Embryonic facial prominence (tissue), 1 donor: Measurements from ENCODE around the gene PLPP1.

ENCODE experiments used
- DNase-seq: peaks from one replicate; pipeline ENCODE4 v3.0.0-alpha.2; 2016; ENCODE audit errors: extremely low spot score

The PLPP1 gene

DNA sequence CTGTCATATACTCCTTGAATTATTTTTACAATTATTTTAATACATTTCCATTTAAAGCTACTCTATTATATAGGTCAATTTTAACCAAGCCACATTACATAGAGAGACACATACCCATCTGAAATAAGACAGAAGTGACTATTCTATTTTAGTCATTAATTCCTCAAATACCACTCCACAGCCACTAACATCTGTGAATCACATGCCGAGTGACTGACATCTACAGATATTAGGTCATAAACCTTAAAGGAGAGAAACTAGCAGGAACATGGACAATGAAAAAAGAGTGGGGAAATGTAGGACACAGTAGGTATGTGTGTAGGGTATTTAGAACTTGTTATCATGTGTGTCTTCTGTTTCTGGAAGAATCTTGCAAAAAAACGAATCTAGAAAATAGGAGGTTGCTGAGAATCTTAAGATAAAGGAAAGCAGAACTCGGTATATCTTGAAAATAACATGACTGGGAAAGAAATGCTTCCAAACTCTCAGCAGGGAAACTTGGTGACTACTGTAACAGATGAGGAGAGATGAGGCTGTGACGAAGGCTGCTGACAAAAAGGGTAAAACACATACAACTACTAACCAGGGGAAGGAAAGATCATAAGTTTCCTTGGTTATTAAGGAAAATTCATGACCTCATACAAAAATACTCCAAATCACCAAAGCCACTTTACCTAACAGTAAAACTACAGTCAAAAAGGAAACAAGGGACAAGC is 84.6 kb downstream of the PLPP1 start:
- DNase-seq = no peak

DNA sequence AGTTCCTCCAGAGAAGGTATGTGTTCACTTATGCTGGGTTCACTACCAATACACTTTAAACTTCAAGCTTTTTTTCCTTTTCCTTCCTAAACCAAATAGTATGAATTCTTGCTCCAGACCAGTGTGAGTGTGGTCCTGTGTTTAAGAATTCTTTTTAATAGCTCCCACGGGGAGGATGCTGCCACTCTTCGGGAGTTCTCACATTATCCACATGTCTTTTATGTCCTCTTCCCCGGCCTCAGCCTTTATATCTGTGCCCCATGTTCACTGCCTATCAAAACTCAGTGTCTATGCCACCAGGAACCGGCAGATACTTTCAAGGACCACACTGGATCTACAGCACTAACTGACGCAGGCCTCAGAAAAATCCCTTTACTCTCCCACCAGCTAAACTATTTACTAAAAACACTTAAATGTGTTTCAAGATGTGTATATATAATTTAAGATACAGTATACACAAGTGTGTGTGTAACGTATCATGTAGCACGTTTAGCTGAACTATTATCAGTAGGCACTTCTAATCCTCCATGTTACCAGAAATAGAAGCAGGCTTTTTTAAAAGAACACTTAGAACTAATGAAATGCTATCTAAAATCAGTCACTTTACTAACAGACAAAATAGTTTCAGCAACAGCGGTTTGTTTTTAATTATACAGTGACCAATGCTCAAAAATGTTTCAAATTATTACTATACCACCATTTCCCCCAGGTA is 88.0 kb downstream of the PLPP1 start:
- no peak for DNase-seq

DNA sequence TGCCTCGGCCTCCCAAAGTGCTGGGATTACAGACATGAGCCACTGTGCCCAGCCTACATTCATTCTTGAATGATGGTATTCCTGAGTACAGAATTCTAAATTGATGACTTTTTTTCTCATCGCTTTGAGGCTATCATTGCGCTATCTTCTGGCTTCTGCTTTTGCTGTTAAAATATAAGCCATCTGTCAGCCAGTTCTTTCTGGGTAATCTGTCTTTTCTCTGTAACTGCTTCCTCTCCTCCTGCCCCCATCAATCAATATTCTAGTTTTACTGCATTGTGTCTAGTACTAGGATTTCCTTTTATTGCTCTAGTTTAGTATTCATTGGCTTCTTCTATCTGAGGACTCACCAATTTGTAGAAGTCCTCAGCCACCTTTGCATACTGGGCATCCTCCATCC is 89.0 kb downstream of the PLPP1 start:
- DNase-seq = no peak

DNA sequence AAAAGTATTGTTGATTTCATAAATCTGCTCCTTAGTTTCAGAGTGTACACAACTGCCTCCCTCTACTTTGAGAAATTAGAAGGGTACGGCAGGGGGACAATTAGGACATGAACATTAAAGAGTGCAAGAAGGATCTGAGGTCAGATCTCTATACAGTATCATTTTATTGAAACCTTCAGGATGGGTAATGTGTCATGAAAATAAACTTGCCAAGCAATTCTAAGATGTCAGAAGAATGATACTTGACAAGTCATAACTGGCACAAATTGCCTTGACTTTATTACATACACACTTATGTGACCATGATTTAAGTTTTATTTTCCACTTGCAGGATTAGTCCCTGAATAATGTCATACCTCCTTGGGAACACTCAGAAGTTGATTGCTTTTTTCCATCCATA is 92.8 kb downstream of the PLPP1 start:
- DNase-seq = no peak

DNA sequence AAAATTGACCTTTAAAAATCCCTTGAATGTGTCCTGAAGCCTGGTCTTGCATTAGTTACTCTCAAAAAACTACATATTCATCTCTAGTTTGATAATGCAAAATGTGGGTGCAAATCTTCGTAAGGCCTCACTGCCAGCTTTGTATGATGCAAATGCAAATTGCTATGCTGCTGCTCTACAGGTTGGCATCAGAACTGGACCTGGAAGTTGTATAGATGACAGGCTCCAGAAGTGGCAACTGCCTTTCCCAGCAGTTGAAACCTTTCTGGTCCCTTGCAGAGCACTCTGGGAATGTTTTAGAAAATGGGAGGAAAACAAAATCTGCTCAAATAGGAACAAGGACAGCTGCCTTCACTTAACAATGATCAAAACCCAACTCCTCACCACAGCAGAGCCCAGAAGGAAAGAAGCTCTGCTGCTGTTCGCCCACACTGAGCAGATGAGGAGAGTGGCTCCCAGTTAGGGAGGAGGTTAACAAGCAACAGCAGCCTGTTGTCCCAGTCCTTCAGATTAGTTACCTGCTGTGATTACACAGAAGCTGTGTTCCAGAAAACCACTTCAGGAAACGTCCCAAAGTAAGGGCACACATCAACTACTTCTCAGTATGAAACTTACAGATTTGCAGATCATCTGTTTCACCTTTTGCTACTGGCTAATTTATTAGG is 93.5 kb downstream of the PLPP1 start:
- no peak for DNase-seq

DNA sequence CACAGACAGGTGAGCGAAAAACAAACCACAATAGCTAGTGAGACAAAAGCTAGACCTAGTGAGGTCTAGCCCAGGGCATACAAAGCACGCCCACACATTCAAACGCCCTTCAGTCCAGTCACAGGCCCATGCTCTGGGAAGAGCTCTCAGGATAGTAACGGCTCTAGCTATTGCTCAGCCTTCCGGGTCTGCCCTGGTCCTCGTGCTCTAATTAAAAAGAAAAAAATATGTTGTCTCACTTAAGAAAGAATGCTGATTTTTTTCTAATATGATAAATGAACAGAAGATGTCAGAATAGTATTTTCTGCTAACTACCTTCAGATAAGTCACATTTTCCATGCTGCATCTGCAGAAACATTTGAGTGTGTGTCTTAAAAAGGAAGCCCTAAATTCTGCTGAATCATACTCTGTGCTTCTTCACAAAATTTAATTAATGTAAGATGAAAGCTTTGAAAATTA is 94.5 kb downstream of the PLPP1 start:
- DNase-seq = no peak

DNA sequence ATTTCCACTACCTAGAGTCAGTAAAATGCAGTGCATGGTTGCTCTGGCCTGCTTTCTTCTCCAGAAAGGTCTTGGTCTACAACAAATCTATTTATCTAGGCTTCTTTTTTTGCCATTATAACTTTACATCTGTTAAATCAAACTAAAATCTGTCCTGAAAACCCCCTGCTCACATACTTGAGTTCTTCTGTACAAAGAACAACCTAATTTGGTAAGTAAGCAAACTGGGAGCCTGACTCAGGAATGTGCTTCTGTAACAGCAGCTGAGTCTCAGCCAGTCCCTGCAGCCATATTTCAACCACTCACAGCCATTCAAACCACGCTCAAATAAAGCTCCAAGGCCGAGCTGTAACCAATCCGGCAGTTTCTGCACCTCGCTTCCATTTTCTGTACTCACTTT is 95.8 kb downstream of the PLPP1 start:
- no peak for DNase-seq

DNA sequence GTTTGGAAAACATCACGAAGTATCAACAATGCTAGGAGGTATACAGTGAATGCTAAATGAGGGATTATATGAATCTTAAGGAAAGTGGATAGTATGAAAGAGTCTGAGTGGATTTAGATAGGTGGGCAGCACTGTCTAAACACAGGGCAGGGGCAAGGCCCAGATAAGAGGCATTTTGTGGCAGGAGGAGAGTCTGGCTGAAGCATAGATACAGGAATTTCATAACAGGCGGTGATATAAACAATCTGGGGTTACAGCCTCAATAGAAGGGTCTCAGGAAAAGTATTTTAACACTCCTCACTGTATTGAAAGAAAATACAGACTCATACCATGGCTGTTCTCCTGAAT is 96.9 kb downstream of the PLPP1 start:
- DNase-seq = no peak

DNA sequence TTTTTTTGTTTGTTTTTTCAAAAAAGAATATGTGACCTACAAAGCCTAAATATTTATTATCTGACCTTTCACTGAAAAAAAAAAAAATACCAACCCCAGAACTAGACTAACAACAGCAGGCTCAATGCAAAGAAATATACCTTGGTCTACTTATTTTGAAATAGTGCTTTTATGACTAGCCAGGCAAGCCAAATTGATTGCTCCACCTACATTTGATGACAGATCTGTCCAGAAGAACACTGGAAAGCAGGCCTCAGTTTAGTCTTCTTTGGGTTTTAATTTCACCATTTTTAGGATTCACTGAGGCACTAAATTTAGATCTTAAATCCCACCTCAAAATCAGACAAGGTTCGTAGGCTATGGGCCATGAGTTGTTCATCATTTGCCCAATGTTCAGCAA is 97.3 kb downstream of the PLPP1 start:
- no peak for DNase-seq

DNA sequence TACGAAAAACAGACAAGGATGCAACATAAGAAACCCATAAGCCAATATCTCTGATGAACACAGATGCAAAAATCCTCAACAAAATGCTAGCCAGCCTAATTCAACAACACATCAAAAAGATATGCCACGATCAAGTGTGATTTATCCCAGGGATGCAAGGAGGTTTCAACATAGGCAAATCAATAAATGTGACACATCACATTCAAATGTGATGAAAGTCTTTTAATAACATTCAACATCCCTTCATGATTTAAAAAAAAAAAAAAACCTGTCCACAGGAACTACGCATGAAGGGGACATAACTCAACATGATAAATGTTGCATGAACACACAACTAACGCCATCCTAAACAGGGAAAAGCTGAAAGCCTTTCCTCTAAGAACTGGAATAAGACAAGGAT is 102.2 kb downstream of the PLPP1 start:
- DNase-seq = no peak

DNA sequence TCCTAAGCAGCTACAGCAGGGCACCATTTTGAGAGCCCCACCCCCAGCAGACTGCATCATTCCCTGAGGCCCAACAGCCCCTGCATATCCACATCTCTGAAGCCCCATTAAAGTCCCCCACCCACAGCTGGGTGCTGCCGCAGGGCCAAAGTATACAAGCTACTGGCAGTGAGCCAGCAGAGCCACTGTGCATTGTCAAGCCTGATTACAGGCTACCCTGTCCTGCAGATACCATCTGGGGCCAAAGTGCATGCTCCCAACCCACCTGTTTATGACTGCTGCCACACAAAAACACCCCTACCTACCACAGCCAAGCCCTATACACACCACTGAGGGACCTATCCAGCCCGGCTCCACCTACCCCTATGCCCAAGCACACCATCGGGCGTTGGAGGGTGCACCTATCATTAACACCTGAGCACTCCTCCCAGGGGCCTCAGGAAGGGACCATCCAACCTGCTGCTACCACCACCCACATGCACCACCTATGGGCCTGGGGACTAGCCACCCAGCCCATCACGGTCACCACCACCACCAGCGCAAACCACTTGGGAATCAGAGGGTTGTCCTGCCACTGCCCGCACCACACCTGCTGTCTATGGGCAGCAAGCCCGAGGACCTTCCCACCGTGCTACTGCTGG is 105.0 kb downstream of the PLPP1 start:
- DNase-seq = no peak

DNA sequence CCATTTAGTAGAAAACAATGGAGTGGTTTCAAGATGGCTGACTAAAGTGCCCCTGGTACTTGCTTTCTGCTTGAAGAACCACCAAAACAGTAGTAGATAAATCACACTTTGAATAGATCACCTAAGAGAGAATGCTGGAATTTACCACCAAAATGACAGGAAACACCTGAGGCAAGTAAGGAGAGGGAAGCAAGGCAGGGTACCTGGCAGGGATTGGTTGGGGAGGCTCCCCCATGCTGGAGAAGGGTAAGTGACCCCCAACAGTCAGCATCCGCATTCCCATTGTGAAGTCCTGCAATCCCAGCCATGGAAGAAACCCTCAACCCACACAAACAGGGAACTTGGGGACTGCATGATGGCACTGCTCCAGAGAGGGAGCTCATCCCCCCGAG is 105.5 kb downstream of the PLPP1 start:
- no peak for DNase-seq

DNA sequence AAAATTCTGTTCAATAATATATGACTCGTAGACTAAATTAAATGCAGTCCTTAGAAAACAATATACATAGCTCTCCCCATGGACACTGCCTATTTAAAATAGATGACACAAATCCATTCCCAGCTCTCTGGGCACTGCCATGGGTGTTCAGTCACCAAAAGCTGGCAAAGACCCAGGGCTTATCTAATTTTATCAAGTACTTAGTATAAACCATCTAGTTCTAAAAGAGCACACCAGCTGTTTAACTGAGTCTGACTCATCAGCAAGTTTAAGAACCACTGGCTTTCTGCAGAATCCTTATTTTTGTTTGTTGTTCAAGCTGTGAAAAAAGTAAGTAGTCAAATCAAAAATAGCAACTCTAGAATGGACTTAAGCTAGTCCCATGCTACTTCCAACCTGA is 107.6 kb downstream of the PLPP1 start:
- no peak for DNase-seq

DNA sequence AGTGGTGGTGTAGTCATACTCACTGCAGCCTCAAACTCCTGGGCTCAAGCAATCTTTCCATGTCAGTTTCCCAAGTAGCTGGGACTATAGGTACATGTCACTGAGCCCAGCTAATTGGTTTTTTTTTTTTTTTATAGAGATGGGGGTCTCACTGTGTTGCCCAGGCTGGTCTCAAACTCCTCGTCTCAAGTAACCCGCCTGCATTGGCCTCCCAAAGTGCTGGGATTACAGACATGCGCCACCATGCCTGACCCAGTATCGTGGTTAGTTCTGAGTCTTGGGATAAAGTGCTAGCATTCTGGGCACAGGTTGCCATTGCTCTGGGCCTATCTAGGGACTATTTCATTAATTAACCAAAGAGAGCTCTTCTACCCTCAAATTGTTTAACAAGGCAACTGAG is 108.3 kb downstream of the PLPP1 start:
- no peak for DNase-seq

DNA sequence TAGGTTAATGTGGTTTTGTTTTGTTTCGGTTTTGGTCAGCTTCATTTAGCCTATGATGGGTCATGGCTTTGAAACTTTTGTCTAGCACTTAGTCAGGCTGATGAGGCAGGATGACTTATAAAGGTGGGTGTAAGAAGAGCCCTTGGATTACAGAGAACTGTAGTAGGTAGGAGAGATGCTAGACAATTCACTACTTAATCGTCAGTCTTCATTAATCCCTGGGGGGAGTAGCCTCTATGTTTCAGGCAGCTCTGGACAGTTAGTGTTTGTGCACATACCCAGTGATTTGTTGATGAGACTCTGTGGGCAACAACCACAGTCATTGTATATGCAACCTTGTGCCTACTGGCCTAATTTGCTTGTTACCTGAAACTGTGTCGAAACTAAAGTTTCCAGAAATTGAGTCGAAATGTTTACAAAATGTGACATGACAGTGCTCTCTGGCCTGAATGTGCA is 113.7 kb downstream of the PLPP1 start:
- no peak for DNase-seq

DNA sequence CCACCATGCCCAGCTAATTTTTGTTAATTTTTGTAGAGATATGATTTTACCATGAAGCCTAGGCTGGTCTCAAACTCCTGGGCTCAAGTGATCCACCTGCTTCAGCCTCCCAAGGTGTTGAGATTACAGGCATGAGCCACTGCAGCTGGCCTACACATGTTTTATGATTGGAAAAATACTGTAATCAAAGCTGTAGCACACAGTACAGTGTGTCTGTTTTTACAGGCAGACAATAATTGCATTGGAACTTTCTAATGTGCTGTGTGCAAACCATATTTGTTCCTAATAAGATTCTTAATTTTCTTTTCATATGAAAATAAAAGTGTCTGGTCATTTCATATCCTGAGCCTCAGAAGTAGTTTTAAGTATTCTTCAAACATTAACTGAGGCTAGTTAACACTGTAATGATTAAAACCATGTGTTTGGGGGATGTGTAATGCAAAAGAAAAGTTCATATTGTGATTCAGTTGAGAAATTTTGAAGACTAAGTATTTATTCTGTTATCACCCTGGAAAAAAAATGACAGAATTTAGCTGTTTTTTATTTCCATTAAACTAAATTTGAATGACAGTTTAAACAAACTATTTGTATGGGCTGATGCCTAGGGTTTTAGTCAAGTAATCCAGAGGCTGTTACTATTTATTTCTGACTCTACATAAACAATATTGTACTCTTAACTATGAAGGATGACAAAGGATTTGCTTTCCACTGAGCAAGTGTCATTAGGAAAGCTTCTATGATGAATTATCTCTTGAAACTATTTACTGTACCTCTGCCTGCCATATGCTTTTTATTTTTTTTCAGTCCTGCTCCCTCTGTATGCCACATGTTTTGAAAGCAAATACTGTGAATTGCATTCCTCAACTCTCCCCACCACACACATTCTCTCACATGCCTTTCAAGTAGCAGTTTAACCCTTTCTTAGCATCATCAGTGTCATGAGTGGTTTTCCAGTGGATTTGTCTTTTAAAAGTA is 115.5 kb downstream of the PLPP1 start:
- peak; percentile 50 for DNase-seq

DNA sequence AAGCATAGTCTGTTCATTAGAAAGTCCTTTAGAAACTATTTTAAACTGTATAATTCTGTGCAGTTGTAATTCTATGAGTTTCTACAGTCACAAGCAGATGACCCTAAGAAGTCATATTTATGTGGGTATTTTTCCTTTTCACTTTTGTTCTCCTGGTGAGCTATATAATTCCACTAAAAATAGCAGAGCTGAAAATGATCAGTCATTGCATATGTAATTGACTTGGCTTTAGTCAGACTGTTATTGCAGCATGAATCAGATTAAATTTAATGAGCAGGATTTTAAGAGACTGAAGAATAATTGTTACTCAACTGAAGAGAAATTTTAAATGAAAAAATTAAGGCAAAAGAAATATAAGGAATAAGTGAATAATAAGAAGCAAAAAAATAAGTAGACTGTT is 118.5 kb downstream of the PLPP1 start:
- DNase-seq = no peak

DNA sequence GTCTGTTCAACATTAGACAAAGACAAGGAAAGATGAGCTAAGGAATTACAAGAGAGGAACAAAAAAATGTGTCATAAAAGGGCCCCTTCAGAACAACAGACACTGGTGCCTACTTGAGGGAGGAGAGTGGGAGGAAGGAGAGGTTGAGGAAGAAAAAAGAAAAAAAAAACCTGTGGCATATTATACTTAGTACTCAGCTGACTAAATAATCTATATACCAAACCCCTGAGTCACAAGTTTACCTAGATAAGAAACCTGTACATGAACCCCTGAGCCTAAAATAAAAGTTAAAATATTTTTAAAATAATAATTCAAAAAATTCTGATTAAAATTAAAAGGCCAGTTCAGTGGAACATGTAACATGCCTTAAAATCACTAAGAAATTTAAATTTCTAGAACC is 119.7 kb downstream of the PLPP1 start:
- DNase-seq = no peak

DNA sequence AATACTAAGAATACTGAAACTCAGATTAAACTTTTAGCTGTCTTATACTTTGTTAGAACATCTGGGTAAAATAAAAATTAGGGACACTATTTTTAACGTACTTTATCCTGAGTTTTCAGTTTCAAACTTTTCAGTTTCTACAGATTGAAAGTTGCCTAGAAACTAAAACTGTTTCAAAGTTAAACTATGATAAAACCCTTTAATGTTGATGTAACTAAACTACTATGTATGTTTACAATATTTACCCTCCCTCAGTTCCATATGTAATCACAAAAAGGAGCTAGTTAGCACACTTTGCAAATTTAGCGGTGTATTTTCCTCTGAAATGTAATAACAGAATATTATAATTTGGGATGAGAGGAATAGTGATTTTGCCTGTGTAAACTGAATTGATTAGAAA is 121.1 kb downstream of the PLPP1 start:
- no peak for DNase-seq

DNA sequence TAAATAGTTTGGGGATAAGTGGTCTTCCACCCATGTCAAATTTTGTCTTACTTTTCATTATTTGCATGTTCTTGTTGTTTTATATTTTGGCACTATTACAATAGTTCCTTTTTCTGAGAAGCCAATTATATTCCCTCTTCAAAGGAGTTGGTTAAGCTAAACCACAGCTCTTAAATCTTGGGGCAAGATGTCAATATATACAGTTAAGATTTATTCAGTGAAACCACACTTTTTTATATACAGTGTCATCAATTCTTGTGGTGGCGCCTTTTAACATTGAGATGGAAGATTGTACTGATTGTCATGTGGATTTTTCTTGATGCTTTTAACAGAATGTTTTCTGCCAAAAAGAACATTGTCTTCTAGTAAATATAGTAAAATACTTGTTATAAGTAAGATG is 122.9 kb downstream of the PLPP1 start:
- no peak for DNase-seq

DNA sequence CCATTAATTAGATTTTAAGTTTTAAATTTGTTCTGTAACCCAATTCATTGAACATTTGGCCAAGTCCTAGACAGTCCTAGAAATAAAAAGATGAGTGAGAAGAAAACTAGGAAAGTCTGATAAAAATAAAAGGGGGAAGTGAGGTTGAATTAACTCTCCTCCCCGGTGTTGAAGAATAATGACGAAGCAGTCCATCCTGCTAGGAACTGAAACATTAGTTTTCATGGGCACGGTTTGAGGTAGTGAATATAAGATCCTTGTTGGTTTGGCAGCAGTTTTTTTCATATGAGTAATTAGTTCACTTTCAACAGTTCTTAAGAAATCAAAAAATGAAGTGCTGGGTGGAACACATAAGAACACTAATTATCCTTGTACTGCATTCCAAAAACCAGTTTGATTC is 123.9 kb downstream of the PLPP1 start:
- DNase-seq = no peak
